ENCODE data around the gene SAMD5.

The SAMD5 gene

GRCh38 chr6:147588469-147588868, 80.0 kb downstream of the SAMD5 start:
- no peak for TF ChIP-seq CTCF (IDR thresholded peaks at IDR 0.05; ENCODE audit: low read depth, low read length, missing control alignments)
- H3K4me3 ChIP-seq (ENCODE audit: low read depth, low read length) = no peak overlapping the region
- DNase-seq (ENCODE audit: low read depth) = no peak

- no peak for DNase-seq (ENCODE audit: low read depth)
- TF ChIP-seq CTCF (IDR thresholded peaks at IDR 0.05; ENCODE audit: low read depth, low read length, missing control alignments) = no peak
- H3K4me3 ChIP-seq (ENCODE audit: low read depth, low read length) = no peak overlapping the region
Observed at GRCh38 chr6:147589739-147590250, 81.3 kb downstream of the SAMD5 start.

DNA sequence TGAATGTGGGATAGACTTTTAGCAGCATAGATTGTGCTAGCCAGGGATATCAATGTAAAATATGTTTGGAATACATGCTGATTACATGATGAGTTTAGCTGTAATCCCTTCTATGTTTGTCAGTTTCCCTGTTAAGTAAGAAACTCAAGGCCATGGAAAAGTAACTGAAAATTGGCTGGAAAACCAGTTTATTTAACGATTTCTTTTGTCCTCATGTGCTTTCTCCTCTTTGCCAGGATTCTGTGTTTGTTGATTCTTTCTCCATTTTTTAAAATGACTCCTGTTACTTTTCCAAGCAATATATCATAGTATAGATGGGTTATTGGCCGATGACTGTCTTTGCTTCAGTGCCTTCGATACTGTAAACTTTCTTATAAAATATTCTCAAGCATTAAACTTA, 87.5 kb downstream of the SAMD5 start:
- TF ChIP-seq CTCF (IDR thresholded peaks at IDR 0.05; ENCODE audit: low read depth, low read length, missing control alignments) = no peak
- no peak for DNase-seq (ENCODE audit: low read depth)
- H3K4me3 ChIP-seq (ENCODE audit: low read depth, low read length) = no peak overlapping the region

GRCh38 chr6:147603392-147604081, 95.0 kb downstream of the SAMD5 start:
- H3K4me3 ChIP-seq (ENCODE audit: low read depth, low read length) = no peak overlapping the region
- no peak for TF ChIP-seq CTCF (IDR thresholded peaks at IDR 0.05; ENCODE audit: low read depth, low read length, missing control alignments)
- no peak for DNase-seq (ENCODE audit: low read depth)

GRCh38 chr6:147604373-147604772, 95.9 kb downstream of the SAMD5 start:
- no peak for DNase-seq (ENCODE audit: low read depth)

DNA sequence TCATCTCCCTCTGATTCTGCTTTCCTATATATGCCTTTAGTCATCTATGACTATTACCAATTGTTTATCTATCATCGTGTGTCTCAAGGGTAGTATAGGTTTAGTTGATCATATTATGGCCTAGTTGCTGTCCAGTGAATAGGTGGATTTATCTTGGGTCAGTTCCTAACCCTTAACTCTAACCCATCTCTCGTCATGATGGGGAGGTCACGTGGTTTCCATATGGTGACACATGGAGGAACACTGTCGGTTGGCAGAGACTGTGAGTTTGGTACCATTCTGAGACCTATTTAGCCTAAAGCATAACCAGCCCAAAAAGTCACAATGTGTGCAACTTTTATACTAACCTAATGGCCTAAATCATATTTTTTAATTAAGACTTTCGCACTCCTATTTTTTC, 103.5 kb downstream of the SAMD5 start:
- H3K4me3 ChIP-seq (ENCODE audit: low read depth, low read length) = no peak overlapping the region
- no peak for TF ChIP-seq CTCF (IDR thresholded peaks at IDR 0.05; ENCODE audit: low read depth, low read length, missing control alignments)

More at GRCh38 chr6:147604373-147604772, 95.9 kb downstream of the SAMD5 start:
- no peak for TF ChIP-seq CTCF (IDR thresholded peaks at IDR 0.05; ENCODE audit: low read depth, low read length, missing control alignments)
- no peak overlapping the region for H3K4me3 ChIP-seq (ENCODE audit: low read depth, low read length)

DNA sequence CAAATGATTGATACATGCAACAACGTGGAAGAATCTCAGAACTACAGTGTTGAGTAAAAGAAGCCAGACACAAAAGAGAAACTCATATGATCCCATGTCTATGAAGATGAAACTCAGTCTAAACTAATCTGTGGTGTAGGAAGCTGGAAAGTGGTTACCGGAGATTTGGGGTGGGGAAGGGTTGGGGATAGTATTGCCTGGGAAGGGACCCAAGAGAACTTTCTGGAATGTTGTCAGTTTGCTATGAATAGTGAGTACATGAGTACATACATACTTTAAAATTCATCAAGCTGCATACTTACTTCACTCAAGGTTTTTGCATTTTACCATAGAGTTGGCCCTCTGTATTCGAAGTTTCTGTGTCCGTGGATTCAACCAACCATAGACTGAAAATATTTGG, 106.0 kb downstream of the SAMD5 start:
- TF ChIP-seq CTCF (IDR thresholded peaks at IDR 0.05; ENCODE audit: low read depth, low read length, missing control alignments) = no peak
- H3K4me3 ChIP-seq (ENCODE audit: low read depth, low read length) = no peak overlapping the region
- no peak for DNase-seq (ENCODE audit: low read depth)

More for the DNA sequence above, 103.5 kb downstream of the SAMD5 start:
- no peak for DNase-seq (ENCODE audit: low read depth)

Data from GM12864 (cell line).